GM12801 (cell line): ENCODE data around the gene PLAU.

ENCODE experiments used
- TF ChIP-seq, protein P1 (sequence below): IDR thresholded peaks from one replicate; pipeline ENCODE4 v1.5.1; 2011; ENCODE audit warnings: control low read depth; ENCODE audit not compliant: insufficient read length; ENCODE audit errors: extremely low read depth

Gene PLAU

DNA sequence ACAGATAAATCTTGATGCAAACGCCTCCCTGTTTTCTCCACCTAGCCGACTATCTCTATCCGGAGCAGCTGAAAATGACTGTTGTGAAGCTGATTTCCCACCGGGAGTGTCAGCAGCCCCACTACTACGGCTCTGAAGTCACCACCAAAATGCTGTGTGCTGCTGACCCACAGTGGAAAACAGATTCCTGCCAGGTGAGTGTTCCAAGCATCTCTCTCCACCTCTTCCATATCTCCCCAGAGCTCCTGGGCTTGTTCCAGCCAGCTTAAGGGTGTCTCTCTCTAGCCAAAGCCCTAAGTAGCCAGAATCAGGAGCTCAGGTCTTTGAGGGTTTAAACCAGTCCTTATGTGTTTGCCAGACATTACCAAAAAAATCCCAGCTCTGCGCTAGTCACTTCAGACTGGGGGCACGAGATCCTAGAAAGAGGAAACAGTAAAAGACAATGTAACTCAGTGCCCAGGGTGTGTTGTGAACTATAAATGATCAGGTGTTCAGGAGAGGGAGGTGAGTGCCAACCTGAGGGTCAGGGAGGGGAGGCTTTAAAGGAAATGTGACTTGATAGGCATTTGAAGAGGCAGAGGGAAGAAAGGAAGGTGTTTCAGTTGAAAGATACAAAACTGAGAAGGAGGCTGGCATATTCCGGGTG, 4.4 kb downstream of the PLAU start:
- TF ChIP-seq, protein P1, sequence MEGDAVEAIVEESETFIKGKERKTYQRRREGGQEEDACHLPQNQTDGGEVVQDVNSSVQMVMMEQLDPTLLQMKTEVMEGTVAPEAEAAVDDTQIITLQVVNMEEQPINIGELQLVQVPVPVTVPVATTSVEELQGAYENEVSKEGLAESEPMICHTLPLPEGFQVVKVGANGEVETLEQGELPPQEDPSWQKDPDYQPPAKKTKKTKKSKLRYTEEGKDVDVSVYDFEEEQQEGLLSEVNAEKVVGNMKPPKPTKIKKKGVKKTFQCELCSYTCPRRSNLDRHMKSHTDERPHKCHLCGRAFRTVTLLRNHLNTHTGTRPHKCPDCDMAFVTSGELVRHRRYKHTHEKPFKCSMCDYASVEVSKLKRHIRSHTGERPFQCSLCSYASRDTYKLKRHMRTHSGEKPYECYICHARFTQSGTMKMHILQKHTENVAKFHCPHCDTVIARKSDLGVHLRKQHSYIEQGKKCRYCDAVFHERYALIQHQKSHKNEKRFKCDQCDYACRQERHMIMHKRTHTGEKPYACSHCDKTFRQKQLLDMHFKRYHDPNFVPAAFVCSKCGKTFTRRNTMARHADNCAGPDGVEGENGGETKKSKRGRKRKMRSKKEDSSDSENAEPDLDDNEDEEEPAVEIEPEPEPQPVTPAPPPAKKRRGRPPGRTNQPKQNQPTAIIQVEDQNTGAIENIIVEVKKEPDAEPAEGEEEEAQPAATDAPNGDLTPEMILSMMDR, result no peak

DNA sequence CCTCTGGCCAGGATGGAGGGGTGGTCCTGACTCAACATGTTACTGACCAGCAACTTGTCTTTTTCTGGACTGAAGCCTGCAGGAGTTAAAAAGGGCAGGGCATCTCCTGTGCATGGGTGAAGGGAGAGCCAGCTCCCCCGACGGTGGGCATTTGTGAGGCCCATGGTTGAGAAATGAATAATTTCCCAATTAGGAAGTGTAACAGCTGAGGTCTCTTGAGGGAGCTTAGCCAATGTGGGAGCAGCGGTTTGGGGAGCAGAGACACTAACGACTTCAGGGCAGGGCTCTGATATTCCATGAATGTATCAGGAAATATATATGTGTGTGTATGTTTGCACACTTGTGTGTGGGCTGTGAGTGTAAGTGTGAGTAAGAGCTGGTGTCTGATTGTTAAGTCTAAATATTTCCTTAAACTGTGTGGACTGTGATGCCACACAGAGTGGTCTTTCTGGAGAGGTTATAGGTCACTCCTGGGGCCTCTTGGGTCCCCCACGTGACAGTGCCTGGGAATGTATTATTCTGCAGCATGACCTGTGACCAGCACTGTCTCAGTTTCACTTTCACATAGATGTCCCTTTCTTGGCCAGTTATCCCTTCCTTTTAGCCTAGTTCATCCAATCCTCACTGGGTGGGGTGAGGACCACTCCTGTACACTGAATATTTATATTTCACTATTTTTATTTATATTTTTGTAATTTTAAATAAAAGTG, 6.0 kb downstream of the PLAU start:
- TF ChIP-seq, protein P1, result no peak

DNA sequence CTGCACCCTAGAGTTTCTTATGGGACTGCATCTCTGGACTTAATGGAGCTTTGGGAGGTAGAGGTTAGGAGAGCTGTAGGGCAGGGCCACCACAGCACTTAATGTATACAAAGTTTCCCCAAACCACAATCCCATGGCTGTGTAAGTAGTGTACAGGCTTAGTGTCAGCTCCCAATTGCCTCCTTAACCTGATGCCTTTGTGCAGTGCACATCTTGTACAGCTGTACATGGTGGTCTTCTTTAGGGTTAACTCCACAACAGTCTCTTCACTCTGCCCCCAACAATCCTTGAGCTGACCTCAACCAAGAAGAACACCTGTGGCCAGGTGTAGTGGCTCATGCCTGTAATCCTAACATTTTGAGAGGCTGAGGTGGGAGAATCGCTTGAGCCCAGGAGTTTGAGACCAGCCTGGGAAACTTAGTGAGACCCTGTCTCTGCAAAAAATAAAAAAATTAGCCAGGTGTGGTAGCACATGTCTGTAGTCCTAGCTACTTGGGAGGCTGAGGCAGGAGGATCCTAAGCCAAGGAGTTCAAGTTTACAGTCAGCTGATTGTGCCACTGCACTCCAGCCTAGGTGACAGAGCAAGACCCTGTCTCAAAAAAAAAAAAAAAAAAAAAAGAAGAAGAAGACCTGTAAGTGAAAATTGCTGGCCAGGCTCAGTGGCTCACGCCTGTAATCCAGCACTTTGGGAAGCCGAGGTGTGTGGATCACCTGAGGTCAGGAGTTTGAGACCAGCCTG, 6.8 kb downstream of the PLAU start:
- TF ChIP-seq, protein P1, result no peak

DNA sequence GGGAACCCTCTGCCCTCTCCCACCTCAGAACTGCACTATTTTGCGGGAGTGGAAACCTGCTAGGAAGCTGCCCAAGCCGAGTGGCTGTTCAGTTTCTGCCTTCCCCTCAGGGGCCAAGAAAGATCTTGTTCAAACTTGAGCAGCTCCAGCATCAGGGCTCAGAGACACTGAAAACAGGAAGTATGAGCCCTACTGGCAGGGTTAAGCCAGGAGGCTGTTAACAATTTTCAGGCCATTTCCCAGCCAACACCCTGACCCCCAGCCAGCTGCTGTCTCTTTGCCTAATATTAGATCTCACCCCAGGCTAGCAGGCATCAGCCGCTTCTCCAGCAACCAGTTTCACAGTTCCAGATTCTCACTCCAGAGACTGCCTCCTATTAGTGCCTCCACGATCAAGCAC, 9.2 kb downstream of the PLAU start:
- TF ChIP-seq, protein P1, result no peak

DNA sequence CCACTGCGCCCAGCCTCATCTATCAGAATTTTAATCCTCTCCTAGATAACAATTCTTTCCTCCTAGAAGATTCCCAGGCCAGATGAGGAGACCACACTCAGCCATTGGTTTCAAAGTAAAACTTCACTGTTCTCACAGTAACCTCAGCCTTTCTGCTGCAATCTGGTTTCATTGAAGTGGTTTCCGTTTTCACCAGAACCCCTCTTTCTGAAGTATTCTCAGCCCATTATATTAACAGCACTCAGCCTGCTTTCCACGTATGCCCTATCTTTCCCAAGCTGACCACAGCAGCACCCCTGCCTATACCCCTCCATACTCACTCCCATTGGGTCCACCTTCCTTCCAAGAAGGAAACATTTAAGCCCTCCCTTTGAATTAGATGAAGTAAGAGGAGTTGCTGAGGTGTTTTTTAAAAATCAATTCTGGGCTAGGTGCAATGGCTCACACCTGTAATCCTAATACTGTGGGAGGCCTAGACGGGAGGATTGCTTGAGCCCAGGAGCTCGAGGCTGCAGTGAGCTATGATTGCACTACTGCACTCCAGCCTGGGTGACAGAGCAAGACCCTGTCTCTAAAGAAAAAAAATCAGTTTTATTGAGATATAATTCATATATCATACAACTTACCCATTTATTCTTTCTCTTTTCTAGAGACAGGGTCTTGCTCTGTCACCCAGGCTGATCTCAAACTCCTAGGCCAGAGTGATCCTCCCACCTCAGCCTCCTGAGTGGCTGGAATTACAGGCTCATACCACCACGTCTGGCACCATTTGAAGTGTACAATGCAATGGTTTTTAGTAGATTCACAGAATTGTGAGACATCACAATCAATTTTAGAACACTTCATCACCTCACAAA, 11.3 kb downstream of the PLAU start:
- TF ChIP-seq, protein P1, result no peak

DNA sequence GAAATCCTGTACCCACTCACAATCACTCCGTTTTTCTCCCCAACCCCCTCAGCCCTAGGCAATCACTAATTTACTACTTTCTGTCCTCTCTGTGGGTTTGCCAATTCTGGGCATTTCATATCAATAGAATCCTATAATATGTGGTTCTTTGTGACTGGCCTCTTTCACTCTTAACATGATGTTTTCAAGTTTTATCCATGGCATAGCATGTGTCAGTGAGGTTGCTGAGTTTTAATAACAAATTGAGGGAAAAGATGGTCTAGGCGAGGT, 11.9 kb downstream of the PLAU start:
- TF ChIP-seq, protein P1, result no peak

DNA sequence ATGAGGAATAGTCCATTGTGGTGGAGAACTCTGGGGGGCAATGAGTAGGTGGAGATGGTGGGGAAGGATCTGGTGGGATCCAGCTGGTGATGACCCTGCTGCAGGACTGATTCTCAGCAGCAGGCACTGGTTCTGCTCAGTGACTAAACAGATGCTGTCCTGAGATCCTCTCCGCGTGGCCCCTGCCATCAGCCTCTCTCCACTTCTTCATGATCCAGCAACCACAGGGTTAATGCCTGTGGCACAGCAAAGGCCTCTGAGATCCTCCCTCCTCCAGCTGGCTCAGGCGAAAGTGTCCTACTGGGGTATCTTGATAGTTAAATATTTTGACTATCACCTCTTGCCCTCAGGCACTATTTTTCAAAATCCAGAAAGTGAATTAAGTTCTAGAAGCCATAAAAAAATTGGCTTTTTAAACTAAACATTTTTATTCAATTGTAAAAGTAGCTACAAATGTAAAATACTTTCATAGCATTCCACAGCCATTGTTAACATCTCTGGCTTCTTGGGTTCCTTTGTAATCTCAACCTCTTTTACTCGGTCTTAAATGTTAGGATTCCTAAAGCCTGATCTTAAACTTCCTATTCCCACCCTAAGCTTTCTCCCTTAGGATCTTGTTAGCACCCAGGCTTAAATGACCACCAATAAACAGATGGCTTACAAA, 13.1 kb downstream of the PLAU start:
- TF ChIP-seq, protein P1, result no peak
